ENCODE measurements around the gene TNP2.
"Not testable (repeated sequence)": the region's sequence is repeated elsewhere in the genome, so short reads cannot be mapped to it uniquely, and the experiment has no call there.

Gene TNP2

GRCh38 chr16:11300560-11300892 lies 31.4 kb upstream of the TNP2 start:
- no peak for DNase-seq (ENCODE audit: low read depth in 2 of 2)

DNA sequence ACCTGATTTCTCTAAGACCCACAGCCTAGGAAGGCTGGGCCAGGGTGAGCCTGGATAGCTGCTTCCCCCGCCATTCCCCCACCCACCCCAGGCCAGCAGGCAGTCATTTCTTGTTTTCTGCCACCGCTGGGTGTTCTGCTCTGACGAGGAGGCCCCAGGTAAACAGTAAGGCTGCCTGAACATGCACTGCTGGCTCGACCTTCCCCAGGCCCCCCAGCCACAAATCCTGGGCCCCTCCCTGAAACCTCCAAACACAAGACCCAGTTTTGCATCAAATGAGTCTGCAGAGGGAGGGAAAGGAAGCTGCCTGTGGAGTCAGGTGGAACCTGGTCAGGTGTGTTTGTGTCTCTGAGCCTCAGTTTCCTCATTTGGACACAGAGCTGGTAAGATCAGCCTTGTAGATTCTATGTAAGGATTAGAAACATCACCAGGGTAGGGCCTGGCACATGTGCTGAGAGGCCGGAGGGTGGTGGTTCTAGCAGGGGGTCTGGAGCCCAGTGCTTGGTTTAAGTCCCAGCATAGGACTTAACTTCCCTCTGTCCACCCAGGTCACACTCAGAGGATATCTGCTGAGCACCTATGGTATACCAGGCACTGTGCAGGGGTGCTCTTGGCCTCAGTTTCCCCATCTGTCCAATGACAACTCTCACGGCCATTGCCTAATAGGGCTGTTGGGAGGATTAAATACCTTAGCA lies 30.9 kb upstream of the TNP2 start:
- DNase-seq (ENCODE audit: low read depth in 2 of 2) = no peak

DNA sequence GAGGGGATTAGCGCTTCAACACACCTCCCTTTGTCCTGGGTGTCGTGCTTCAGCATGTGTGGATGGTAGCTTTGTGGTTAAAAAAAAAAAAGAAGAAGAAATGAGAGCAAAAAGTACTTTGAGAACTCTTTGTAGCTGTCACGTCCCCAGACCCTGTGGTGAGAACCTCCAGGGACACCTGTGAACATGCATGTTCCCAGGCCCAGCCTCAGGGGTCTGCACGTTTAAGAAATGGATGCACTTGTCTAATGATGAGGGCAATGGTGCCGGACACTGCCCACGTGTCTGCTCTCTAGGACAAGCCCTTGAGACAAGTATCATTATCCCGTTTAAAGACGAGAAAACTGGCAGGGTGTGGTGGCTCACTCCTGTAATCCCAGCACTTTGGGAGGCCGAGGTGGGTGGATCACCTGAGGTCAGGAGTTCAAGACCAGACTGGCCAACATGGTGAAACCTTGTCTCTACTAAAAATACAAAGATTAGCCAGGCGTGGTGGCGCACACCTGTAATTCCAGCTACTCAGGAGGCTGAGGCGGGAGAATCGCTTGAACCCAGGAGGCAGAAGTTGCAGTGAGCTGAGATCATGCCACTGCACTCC lies 29.9 kb upstream of the TNP2 start:
- not testable (repeated sequence) for DNase-seq (ENCODE audit: low read depth in 2 of 2)

GRCh38 chr16:11298143-11298900 lies 29.2 kb upstream of the TNP2 start:
- no peak for DNase-seq (ENCODE audit: low read depth in 2 of 2)

DNA sequence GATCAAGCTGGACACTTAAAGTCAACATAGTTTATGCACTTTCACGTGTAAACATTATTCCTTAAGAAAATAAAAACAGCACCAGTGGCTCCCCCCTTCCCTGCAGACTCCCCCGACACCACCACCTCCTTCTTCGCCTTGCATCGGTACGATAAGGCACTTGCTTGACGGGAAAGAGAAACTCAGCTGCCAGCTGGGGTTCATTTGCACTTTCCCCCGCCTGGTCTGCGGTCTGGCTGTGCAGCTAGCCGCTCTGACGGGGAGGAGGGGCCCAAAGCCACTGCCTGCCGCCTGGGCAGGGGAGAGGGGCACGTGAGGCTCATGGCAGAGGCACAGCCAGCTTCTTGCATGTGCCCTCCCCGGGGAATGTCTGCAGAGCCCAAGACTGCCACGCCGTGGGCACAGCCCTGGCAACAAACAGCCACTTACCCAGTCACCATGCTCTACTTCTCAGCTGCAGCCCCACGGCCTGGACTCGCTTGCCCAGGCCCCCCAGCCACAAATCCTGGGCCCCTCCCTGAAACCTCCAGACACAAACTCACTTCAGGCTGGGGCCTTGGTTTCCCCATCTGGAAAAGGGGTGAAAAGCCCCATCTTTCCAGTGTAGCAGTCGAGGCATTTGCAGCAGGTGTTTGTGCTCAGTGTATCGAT lies 28.5 kb upstream of the TNP2 start:
- DNase-seq (ENCODE audit: low read depth in 2 of 2) = peak; percentile 41 to 57

DNA sequence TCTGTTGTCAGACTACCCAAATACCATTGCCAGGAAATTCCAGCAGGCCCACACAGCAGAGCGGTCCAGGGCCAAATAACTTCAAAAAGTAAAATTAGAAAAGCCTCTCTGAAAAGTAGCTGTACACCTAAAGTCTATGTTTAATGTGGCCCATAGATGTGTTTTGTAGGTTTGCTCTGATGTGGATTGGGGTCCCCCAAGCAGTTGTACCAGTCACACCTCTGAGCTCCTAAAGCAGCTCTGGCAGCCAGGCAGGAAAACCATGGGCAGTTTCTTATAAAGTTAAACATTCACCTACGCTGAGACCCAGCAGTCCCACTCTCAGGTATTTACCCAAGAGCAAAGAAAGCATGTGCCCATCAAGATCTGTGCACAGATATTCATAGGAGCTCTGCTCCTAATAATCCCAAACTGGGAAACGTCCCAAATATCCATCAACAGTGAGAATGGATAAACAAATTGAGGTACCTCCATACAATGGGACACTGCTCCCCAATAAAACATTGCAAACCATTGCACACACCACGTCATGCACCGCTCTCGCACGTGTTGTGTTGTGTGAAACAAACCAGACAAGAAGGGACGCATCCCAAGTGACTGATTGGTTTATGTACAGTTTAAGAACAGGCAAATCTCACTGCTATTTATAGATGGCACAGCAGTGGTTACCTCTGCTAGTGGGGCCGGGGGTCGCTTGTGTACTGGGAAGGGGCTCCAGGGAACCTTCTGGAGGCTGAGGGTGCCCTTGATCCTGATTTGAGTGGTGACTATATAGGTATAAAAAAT lies 27.8 kb upstream of the TNP2 start:
- DNase-seq (ENCODE audit: low read depth in 2 of 2) = no peak

- DNase-seq (ENCODE audit: low read depth in 2 of 2) = no peak
Observed at GRCh38 chr16:11296351-11296705, 27.2 kb upstream of the TNP2 start.

GRCh38 chr16:11295672-11296071 lies 26.5 kb upstream of the TNP2 start:
- DNase-seq (ENCODE audit: low read depth in 2 of 2) = no peak

GRCh38 chr16:11292076-11292748 lies 23.1 kb upstream of the TNP2 start:
- no peak for DNase-seq (ENCODE audit: low read depth in 2 of 2)

DNA sequence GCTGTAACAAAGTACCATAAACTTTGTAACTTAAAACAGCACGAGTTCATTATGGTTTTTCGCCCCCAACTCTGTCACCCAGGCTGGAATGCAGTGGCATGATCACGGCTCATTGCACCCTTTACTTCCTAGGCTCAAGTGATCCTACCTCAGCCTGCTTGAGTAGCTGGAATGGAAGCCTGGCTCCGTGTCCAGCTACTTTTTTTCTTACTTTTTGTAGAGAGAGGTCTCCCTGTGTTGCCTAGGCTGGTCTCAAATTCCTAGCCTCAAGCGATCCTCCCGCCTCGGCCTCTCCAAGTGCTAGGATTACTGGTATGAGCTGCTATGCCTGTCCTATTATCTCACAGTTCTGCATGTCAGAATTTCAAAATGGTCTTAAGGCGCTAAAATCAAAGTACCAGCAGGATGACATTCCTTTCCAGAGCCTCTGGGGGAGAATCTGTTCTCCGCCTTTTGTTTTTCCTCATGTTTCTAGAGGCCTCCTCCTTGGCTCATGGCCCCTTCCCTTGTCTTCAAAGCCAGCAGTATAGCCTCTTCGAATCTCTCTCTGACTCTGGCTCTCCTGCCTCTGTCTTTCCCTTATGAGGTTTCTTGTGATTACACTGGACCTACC lies 22.1 kb upstream of the TNP2 start:
- no peak for DNase-seq (ENCODE audit: low read depth in 2 of 2)

- no peak for DNase-seq (ENCODE audit: low read depth in 2 of 2)
Observed at GRCh38 chr16:11290102-11290893, 21.2 kb upstream of the TNP2 start.

GRCh38 chr16:11289696-11290095 lies 20.6 kb upstream of the TNP2 start:
- not testable (repeated sequence) for DNase-seq (ENCODE audit: low read depth in 2 of 2)

- no peak for DNase-seq (ENCODE audit: low read depth in 2 of 2)
Observed at GRCh38 chr16:11289202-11289601, 20.1 kb upstream of the TNP2 start.

- DNase-seq (ENCODE audit: low read depth in 2 of 2) = no peak
Observed at GRCh38 chr16:11285842-11286241, 16.7 kb upstream of the TNP2 start.

- DNase-seq (ENCODE audit: low read depth in 2 of 2) = no peak
Observed at GRCh38 chr16:11283820-11284248, 14.7 kb upstream of the TNP2 start.

- DNase-seq (ENCODE audit: low read depth in 2 of 2) = no peak
Observed at GRCh38 chr16:11280616-11281522, 11.7 kb upstream of the TNP2 start, which contains the start of gene PRM1. Gene PRM1 (minus strand): TSS chr16:11281330. CDS start chr16:11281238, 92 bp downstream.

DNA sequence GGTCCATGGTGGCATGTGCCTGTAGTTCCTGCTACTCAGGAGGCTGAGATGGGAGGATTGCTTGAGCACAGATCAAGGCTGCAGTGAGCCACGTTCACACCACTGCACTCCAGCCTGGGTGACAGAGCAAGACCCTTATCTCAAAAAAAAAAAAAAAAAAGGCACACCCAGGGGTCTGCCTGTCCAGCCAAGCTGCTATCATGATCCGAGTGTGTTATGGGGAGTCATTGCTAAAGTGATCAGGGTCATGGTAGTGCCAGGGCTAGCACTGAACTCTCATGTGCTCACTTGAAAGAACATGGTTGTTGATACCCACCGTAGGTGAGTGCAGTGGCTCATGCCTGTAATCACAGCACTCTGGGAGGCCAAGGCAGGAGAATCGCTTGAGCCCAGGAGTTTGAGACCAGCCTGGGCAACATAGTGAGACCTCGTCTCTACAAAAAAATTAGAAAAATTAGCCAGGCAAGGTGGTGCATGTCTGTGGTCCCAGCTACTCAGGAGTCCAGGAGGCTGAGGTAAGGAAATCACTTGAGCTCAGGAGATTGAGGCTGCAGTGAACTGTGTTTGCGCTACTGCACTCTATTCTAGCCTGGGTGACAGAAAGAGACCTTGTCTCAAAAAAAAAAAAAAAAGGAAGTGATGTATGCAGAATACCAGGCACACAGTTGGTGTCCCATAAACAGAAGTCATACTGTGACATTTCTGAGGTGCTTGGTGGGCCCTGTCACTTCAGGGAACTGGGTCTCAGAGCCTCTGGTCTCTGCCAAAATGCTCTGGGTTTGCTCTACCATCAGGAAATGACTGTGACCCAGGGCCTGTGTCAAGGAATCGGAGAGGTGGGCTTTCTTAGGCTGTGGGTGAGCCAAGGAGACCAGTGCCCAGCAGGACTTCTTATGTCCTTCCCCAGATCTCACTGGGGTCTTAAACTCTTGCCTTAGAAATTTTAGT lies 9.8 kb upstream of the TNP2 start:
- no peak for DNase-seq (ENCODE audit: low read depth in 2 of 2)

All from stimulated activated CD8-positive, alpha-beta memory T cell treated with anti-CD3 and anti-CD28 coated beads, Interleukin-15, amount 100 ng/mL, for 4 hours (primary cell).